T-helper 2 cell treated with Interferon-gamma antibody and Interleukin-4, amounts not matched to agents 5 μg/mL and 100 μg/mL, for 36 hours (primary cell): ENCODE measurements around the gene SPDYC.
"Not testable (repeated sequence)": the region's sequence is repeated elsewhere in the genome, so short reads cannot be mapped to it uniquely, and the experiment has no call there.

Experiments used
- DNase-seq: peaks from one replicate; pipeline ENCODE4 v3.0.0; 2021; ENCODE audit warnings: low spot score
- H3K27ac Mint-ChIP-seq: one replicate; pipeline ENCODE4 v1.8.0; 2021; ENCODE audit warnings: mild to moderate bottlenecking, mixed read lengths
- H3K27me3 Mint-ChIP-seq: one replicate; pipeline ENCODE4 v1.8.0; 2021; ENCODE audit warnings: low read depth, mixed read lengths
- H3K36me3 Mint-ChIP-seq: one replicate; pipeline ENCODE4 v1.8.0; 2021; ENCODE audit warnings: low read depth, mixed read lengths
- H3K4me1 Mint-ChIP-seq: one replicate; pipeline ENCODE4 v1.8.0; 2021; ENCODE audit warnings: low read depth, mixed read lengths
- H3K4me3 Mint-ChIP-seq: one replicate; pipeline ENCODE4 v1.8.0; 2022; ENCODE audit warnings: mild to moderate bottlenecking, moderate library complexity, mixed read lengths
- H3K9me3 Mint-ChIP-seq: one replicate; pipeline ENCODE4 v1.8.0; 2021; ENCODE audit warnings: mixed read lengths

SPDYC gene

DNA sequence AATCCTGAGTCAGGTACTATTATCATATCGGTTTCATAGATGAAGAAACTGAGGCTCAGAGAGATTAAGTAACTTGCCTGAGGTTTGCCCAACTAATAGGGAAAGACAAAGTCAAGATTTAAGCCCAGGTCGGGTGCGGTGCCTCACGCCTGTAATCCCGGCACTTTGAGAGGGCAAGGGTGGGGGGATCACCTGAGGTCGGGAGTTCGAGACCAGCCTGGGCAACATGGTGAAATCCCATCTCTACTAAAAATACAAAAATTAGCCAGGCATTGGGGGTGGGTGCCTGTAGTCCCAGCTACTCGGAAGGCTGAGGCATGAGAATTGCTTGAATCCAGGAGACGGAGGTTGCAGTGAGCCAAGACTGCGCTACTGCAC, 19.9 kb upstream of the SPDYC start:
- H3K27ac Mint-ChIP-seq, DNase-seq, H3K4me3 Mint-ChIP-seq, H3K36me3 Mint-ChIP-seq, H3K27me3 Mint-ChIP-seq, H3K9me3 Mint-ChIP-seq: not testable (repeated sequence)
- peaks cover 17% of the 10 kb centered on the region for H3K4me1 Mint-ChIP-seq

DNA sequence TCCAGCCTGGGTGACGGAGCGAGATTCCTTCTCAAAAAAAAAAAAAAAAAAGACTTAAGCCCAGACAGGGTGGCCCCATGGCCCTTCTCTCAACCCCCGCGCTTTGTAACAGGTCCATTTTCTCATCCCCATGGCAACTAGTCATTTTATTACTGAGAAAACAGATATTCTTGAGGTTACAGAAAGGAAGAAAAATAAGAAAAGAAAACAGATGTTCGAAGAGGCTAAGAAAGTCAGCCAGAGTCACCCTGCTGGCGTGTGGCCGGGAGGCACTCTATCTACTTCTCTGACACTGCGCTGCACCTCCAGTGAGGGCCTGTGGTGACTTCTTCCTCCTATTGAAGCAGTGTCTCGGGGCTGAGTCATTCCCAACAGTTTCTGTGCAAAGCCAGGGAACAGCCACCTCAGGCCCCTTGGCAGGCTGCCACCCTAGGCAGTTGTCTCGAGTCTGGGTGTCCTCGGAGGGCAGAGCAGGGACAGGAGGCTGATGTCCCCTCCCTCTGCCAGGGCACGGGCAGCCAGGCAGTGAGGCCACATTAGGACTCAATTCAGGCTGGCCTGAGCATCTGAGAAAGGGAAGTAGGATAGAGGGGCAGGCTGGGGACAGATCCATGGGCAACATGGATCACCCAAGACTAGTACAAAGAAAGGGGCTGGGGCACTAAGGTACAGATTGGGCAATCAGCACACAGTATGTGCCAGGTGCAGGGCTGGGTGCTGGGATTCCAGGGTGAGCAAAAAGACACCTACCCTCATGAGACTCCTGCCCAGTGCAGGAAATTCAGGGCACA, 19.3 kb upstream of the SPDYC start:
- Mint-ChIP-seq H3K4me3 (no peak overlapping the region), H3K36me3 (no peaks in the 10 kb centered on the region), H3K4me1 (peaks cover 17% of the 10 kb centered on the region), H3K27ac (no peak overlapping the region), H3K9me3 (no peaks in the 10 kb centered on the region), H3K27me3 (no peaks in the 10 kb centered on the region)
- peak; percentile 22 for DNase-seq

DNA sequence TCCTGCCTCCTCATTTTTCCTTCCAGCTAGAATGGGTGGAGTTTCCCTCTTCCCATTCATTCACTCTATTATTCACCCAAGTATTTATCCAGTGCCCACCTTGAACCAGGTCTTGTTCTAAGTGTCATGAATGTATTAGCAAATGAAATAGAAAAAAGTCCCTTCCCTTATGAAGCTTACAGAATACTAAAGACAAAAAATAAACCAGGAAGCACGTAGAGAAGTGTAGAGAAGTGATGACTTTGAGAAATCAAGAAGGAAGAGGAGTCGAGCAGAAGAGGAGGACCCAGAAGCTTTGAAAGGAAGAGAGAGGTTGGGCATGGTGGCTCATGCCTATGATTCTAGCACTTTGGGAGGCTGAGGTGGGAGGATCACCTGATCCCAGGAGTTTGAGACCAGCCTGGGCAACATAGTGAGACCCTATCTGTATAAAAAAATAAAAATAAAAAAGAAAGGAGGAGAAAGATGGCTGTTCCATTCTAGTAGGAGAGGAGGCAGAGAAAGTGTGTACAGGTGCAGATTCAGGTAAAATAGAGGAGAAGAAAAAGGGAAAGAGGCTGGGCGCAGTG, 18.6 kb upstream of the SPDYC start:
- Mint-ChIP-seq H3K4me1 (peaks cover 17% of the 10 kb centered on the region), H3K36me3 (no peaks in the 10 kb centered on the region), H3K4me3 (no peak overlapping the region), H3K27ac (no peak overlapping the region), H3K27me3 (no peaks in the 10 kb centered on the region), H3K9me3 (no peaks in the 10 kb centered on the region)
- DNase-seq = no peak

DNA sequence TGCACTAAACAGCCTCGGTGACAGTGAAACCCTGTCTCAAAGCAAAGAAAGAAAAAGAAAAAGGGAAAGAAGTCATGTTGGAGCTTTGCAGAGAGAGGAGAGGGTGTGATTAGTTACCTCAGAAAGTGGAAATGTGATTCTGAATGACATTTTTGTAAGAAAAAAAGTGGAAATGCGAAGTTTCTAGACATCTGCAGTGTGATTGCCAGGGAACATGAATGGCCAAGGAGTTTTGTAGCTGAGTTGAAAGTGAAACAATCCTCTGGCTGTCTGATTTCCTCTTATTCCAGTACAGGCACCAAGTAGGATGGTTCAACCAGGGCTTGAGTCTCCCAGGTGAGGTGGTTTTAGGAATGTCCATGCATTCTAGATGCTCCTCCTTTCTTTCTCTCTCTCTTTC, 17.9 kb upstream of the SPDYC start:
- H3K36me3 Mint-ChIP-seq = no peaks in the 10 kb centered on the region
- H3K4me3 Mint-ChIP-seq = no peak overlapping the region
- H3K9me3 Mint-ChIP-seq = no peaks in the 10 kb centered on the region
- no peak overlapping the region for H3K27ac Mint-ChIP-seq
- no peak for DNase-seq
- peaks cover 17% of the 10 kb centered on the region for H3K4me1 Mint-ChIP-seq
- H3K27me3 Mint-ChIP-seq = no peaks in the 10 kb centered on the region

DNA sequence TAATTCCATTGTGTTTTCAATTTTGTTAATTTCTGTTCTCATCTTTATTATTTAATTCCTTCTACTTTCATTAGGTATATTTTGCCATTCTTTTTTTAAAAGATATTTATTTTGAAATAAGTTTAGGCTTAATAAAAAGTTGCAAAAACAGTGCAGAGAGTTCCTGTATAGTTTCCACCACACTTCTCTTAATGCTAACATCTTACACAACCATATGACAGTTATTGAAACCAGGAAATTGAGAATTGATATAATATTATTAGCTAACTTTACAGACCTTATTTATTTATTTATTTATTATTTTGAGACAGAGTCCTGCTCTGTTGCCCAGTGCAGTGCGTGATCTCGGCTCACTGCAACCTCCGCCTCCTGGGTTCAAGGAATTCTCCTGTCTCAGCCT, 13.8 kb upstream of the SPDYC start:
- H3K4me3 Mint-ChIP-seq = no peak overlapping the region
- peaks cover 12% of the 10 kb centered on the region for H3K4me1 Mint-ChIP-seq
- no peak for DNase-seq
- peaks cover 2% of the 10 kb centered on the region for H3K27me3 Mint-ChIP-seq
- no peaks in the 10 kb centered on the region for H3K9me3 Mint-ChIP-seq
- no peak overlapping the region for H3K27ac Mint-ChIP-seq
- no peaks in the 10 kb centered on the region for H3K36me3 Mint-ChIP-seq

DNA sequence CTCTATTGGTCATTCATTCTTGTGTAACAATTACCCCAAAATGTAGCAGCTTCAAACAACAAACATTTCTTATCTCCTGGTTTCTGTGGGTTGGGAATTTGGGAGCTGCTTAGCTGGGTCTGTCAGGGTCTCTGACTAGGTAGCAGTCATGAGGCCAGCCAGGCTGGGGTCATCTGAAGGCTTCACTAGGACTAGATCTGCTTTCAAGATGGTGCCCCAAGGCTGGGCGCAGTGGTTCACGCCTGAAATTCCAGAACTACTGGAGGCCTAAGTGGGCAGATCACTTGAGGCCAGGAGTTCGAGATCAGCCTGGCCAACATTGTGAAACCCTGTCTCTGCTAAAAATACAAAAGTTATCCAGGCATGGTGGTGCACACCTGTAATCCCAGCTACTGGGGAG, 13.1 kb upstream of the SPDYC start:
- Mint-ChIP-seq H3K36me3 (no peaks in the 10 kb centered on the region), H3K4me1 (peaks cover 10% of the 10 kb centered on the region), H3K4me3 (no peak overlapping the region), H3K27me3 (peaks cover 2% of the 10 kb centered on the region), H3K27ac (no peak overlapping the region), H3K9me3 (no peaks in the 10 kb centered on the region)
- DNase-seq = no peak

DNA sequence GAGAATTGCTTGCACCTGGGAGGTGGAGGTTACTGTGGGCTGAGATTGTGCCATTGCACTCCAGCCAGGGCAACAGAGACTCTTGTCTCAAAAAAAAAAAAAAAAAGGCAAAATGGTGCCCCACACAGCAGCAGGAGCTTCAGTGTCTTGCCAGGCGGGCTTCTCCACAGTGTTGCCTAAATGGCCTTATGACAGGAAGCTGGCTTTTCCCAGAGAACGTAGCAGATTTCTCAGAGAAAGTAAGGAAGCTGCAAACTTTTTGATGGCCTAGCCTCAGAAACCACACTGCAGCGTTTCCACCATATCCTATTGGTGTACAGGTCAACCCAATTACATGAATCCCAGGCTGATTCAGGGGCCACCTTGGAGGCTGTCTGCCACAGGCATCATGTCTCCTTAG, 12.7 kb upstream of the SPDYC start:
- Mint-ChIP-seq H3K27me3 (peaks cover 2% of the 10 kb centered on the region), H3K4me1 (peaks cover 6% of the 10 kb centered on the region), H3K4me3 (no peak overlapping the region), H3K36me3 (no peaks in the 10 kb centered on the region), H3K9me3 (no peaks in the 10 kb centered on the region), H3K27ac (no peak overlapping the region)
- DNase-seq = no peak

DNA sequence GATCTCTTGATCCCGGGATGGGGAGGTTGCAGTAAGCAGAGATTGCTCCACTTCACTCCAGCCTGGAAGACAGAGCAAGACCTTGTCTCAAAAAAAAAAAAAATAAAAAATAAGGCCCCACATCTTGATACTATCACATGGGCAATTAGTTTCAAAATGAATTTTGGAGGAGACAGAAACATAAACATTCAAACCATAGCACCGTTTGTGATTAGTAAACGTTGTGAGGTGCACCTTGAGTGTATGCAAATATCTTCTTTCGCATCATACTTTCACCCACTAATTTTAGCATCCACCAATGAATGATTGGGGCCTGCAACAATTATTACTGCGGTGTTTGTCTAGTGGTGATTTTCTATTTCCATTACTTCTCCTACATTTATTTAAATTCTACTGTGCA, 11.0 kb upstream of the SPDYC start:
- no peaks in the 10 kb centered on the region for H3K36me3 Mint-ChIP-seq
- DNase-seq = no peak
- no peaks in the 10 kb centered on the region for H3K9me3 Mint-ChIP-seq
- H3K27me3 Mint-ChIP-seq = peaks cover 2% of the 10 kb centered on the region
- H3K4me3 Mint-ChIP-seq = no peak overlapping the region
- no peak overlapping the region for H3K27ac Mint-ChIP-seq
- no peaks in the 10 kb centered on the region for H3K4me1 Mint-ChIP-seq

DNA sequence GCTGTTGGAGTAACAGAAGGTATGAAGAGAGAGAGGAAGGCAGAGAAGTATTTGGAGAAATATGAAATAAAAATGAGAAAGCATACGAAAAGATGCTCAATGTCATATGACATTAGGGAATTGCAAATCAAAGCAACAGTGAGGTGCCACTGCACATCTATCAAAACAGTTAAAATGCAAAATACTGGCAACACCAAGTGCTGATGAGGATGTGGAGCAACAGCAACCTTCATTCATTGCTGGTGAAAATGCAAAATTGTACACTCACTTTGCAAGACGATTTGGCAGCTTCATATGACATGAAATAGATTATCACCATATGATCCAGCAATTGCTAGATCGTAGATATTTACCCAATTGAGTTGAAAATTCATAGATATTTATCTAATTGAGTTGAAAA, 9.4 kb upstream of the SPDYC start:
- H3K36me3 Mint-ChIP-seq = no peaks in the 10 kb centered on the region
- H3K9me3 Mint-ChIP-seq = no peaks in the 10 kb centered on the region
- no peak for DNase-seq
- H3K27ac Mint-ChIP-seq = no peak overlapping the region
- no peak overlapping the region for H3K4me3 Mint-ChIP-seq
- peaks cover 2% of the 10 kb centered on the region for H3K27me3 Mint-ChIP-seq
- no peaks in the 10 kb centered on the region for H3K4me1 Mint-ChIP-seq

DNA sequence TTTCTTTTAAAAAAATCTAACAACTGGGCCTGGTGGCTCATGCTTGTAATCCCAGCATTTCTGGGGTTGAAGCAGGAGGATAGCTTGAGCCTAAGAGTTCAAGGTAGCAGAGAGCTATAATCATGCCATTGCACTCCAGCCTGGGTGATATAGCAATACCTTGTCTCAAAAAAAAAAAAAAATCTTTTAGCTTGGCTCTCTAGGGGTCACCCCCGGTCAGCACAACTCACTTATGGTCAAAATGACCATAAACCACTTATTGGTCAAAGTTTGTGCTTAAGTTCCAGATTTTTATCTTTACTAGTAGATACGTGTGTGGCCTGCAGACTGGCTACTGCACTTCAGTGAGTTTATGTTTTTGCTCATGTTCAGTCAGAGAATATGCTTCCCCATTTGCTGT, 6.3 kb upstream of the SPDYC start:
- H3K27me3 Mint-ChIP-seq = peaks cover 2% of the 10 kb centered on the region
- H3K4me3 Mint-ChIP-seq = no peak overlapping the region
- no peaks in the 10 kb centered on the region for H3K36me3 Mint-ChIP-seq
- H3K4me1 Mint-ChIP-seq = peaks cover 3% of the 10 kb centered on the region
- no peak overlapping the region for H3K27ac Mint-ChIP-seq
- H3K9me3 Mint-ChIP-seq = no peaks in the 10 kb centered on the region
- no peak for DNase-seq

DNA sequence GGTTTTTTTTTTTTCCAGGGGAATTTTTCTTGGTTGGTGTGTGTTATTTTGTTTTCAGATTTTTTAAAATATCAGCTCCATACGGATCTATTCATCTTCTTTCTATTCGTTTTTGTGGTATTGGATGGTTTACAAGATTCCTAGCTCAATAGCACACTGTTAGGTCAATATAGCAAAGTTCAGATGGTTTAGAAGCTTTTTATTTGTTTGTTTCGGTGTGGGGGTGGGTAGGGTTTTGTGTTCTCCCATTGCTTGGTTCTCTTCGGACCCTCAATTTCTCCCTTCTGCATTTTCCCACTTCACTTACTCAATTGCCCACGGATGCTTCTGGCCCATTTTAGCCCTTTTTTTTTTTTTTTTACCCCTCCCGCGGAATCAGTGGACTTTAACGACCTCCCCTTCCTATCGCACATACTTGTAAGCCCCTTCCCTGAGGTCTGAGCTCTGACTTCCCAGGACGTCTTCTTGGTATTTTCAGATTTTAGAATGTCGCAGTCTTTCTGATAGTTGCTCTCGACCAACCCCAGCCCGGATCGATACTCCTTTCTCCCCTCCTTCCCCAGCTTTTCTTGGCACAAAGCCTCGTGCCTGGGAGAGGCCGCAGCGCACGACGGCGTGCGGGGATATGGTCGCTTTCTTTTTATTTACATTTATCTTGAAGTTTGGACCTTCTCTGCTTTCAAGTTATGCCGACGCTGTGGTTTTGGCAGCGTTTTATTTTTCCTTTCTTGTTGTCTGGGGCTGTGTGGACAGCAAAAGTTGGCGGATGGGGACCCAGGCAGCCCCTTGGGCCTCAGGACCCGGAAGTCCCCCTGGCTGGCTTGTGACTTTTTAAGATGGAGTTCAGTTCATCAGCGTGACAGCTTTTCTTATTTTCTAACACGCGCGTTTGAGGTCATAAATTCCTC, 4.4 kb upstream of the SPDYC start:
- no peak overlapping the region for H3K27ac Mint-ChIP-seq

DNA sequence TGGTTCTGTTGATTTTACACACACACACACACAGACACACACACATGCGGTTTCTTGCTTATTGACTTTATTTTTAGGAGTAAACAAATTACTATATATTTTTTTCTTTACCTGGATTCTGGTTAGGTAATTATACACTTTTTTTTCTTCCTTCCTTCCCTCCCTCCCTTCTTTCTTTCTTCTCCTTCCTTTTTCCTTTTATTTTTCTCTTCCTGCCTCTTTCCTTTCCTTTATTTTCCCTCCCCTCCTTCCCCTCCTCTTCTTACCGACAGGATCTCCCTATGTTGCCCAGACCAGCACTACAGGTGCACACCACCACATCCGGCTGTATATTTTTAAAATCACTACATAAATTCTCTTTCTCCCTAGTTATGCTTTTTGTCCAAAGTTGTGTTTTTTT, 3.1 kb upstream of the SPDYC start:
- no peak for DNase-seq
- H3K27me3 Mint-ChIP-seq = no peaks in the 10 kb centered on the region
- no peak overlapping the region for H3K27ac Mint-ChIP-seq
- H3K4me3 Mint-ChIP-seq = no peak overlapping the region
- no peaks in the 10 kb centered on the region for H3K36me3 Mint-ChIP-seq
- H3K9me3 Mint-ChIP-seq = no peaks in the 10 kb centered on the region
- H3K4me1 Mint-ChIP-seq = peaks cover 11% of the 10 kb centered on the region

More for the DNA sequence above, 4.4 kb upstream of the SPDYC start:
- DNase-seq = no peak
- Mint-ChIP-seq H3K9me3 (no peaks in the 10 kb centered on the region), H3K4me1 (peaks cover 11% of the 10 kb centered on the region), H3K36me3 (no peaks in the 10 kb centered on the region), H3K27me3 (peaks cover 2% of the 10 kb centered on the region), H3K4me3 (no peak overlapping the region)

DNA sequence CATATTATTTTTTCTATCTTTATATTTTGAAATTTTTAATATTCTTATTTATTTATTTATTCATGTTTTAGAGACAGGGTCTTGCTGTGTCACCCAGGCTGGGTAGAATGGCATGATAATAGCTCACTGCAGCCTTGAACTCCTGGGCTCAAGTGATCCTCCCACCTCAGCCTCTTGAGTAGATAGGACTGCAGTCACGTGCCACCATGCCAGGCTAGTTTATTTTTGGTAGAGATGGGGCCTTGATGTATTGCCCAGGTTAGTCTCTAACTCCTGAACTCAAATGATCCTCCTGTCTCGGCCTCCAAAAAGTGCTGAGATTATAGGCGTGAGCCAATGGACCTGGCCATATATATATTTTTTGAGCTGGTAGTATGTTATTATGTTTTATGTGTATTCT, 2.4 kb upstream of the SPDYC start:
- Mint-ChIP-seq H3K36me3 (no peaks in the 10 kb centered on the region), H3K9me3 (no peaks in the 10 kb centered on the region), H3K4me1 (peaks cover 11% of the 10 kb centered on the region), H3K4me3 (no peak overlapping the region), H3K27me3 (no peaks in the 10 kb centered on the region), H3K27ac (no peak overlapping the region)
- no peak for DNase-seq

DNA sequence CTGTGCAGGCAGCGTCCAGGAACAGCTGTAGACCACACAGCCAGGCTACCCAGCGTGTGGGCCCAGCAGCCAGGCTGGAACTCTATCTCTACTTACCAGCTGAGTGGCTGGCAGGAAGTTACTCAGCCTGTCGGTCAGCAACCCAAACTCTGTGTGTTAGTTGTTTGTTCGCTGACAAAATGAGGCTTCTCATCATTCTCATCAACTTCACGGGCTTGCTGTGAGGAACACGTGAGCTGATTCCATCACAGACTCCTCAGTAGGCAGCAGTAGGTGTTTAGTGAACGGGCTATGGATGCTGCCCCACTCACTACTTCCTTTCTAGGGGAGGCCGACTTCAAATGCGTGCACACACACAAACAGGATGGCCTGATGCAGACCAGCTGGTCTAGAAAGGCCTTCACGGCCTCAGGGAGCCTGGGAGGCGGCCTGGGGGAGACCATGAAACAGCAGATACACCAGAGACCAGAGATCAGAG, 830 bp upstream of the SPDYC start:
- Mint-ChIP-seq H3K4me3 (no peak overlapping the region), H3K27ac (peak overlapping the region; percentile 87), H3K9me3 (no peaks in the 10 kb centered on the region), H3K36me3 (no peaks in the 10 kb centered on the region), H3K4me1 (peaks cover 11% of the 10 kb centered on the region), H3K27me3 (no peaks in the 10 kb centered on the region)
- DNase-seq = no peak
